HG03354 (cell line): ENCODE data around the gene GRM5.

Experiments used
- ATAC-seq: cut with Tn5 transposase; IDR thresholded peaks from one replicate; pipeline ENCODE4 v1.9.1; 2021; ENCODE audit warnings: mild to moderate bottlenecking; ENCODE audit not compliant: unreplicated experiment, poor library complexity, severe bottlenecking

The GRM5 gene

DNA sequence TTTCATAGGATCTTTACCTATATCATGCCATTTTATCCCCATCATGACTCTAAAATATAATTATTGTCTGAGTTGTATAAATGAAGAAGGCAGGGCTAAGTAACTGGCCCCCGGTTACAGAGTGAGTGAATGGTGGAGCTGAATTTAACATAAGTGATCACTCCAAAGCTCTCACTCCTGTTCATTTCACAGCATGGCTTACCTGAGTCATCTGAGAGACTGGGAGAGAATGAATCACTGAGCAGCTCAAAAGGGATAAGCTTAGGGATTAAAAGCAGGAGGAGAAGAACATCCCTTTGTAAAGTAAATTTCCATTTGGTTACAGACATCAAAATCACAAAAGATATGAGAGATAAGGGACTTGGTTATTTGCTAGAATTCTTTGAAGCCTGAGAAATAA is 434.3 kb downstream of the GRM5 start:
- no peak for ATAC-seq

DNA sequence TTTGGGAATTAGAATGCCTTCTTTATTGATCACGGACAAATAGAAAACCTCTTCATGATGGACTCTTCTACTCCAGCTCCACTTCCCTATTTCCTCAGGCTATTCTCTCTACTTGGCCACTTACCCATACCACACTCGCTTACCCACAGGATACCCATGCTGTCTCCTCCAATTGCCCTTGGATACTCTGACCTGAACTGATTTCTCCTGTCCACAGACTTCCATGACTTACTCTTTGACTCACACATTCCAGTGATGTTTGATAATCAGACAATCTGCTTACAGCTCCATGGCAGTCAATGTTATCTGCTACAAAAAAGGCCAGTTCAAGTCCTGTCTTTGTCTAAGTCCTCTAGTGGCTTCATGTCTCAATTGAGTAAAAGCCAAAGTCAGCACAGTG is 436.3 kb downstream of the GRM5 start:
- no peak for ATAC-seq

DNA sequence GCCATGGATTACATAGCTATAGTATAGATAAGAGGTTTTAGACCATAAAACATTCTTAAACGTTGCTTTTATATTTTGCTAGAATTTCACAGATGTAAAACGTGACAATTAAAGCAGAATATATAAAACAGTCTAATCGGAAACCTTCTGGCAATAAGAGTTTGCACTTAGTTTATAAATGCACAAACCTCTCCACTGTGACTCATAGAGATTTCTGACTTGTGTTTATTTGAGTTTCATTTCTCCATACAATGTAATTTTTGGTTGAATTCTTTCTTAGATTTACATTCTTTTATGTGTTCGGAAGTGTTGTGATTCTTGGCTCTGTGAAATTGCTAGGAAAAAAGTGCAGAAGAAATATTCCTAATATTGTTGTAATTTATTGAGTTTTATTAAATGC is 439.6 kb downstream of the GRM5 start:
- no peak for ATAC-seq

DNA sequence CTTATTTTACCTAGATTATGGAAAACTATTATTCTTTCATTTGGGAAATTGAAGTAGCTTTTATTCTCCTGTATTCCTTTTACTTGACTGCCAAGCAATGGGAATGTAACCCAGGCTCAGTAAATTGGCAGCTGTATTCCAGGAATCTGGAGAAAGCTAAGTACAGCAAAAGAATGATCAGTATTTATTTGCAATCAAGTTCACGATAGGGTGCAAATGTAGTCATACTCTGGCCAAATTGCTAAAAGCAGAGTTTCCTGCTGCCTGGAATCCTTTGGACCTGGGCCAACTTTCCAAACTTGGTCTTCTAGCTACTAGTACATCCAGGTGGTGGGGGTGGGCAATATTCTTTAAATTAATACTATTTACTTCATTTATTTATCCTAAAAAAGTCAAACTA is 442.3 kb downstream of the GRM5 start:
- ATAC-seq: no peak

DNA sequence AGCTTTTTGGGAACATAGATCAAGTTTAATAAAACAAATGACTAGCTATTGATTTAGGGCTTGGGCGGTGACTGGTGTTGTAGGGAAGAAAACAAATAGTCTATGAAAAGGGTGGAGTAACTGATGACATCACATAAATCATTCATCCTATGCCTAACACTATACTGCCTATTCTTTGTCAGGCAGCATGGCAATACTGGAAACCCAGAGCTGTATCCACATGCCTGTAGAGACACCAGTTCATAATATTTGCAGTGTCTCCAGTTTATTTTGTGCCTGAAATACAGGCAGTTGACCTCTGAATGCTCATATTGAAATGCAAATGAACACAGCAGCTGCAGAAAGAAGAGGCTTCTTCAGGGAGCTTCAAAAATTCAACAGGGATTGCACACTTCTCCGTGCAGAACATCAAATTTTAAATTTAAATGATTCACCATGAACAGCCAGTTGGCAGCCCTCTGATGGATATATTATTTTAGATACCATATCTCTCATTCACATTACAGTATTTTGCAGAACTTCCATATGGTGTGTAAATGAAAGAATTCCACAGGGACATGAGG is 445.1 kb downstream of the GRM5 start:
- ATAC-seq: no peak

DNA sequence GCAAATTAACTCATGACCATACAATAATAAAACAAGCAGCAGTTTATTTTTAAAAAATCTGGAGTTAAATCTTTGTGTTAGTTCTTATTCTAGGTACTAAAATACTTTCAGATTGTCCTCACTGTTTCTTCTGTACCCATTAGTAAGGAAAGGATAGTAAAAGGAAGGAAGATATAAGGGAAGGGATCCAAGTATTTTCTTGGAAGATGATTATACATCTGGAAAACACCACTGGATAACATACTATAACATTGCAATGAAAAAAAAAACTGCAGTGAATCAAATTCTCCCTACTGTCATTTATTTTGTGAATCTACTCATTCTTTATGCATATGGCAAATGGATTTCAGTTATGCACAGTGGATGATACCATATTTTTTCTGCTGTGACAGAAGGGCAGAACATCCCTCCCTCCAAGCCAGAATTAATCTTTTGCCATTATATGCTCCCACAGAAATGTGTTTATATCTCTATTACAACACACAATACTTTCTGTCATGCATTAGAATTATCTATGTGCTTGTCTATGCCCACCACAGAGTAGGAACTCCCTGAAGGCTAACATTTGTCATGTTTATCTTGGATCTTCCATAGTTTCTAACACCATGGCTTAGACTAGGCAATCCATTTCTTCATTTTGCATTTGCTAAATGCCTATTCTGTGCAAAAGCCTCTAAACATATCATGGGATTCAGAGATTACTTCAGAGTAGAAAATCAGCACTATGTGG is 446.0 kb downstream of the GRM5 start:
- no peak for ATAC-seq

DNA sequence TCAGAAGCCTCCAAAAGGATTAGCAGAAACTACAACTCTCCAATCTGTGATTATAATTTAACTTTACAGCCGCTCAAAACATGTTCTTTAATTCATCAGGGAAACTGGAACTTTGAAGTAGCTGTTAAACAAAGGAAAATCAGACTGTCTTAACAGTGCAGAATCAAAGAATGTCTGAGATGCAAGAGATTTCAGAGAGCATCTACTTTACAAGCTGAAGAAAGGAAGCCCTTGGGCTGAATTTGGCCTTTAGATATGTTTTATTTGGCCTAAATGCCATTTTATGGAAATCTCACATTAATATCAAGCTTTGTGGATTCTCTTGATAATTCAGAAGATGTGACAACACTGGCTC is 446.7 kb downstream of the GRM5 start:
- ATAC-seq: no peak

DNA sequence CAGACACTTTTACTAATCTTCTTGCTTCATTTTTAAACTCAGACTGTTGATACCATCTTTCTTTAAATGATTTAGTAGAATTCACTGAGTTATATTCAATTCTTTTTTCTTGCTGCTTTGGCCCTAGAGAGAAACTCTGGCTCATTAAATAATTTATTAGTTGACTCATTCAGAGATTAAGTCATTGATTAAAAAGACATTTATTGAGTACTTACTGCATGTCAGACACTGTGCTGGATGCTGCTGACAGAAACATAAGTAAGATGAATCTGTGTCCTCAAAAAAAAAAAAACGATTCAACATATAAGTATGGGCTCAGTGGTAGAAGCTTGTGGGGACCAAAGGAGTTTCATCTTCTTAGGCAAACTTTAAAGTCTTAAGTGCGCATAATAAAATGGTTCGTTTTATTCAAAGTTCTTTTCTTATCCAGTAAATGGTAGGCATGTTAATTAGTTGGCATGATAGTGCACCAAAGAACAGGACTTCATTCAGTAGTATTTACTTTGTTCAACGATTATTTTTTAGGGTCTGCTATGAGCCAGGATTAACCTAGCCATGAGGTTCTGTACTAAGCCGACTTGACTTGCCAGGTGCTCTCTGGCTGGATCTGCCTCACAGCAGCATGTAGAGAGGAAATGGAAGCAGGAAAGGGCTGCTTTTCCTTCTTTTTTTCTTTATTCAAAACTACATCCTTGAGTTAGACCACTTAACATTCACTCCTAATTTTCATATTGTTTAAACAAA is 447.3 kb downstream of the GRM5 start:
- ATAC-seq: no peak

DNA sequence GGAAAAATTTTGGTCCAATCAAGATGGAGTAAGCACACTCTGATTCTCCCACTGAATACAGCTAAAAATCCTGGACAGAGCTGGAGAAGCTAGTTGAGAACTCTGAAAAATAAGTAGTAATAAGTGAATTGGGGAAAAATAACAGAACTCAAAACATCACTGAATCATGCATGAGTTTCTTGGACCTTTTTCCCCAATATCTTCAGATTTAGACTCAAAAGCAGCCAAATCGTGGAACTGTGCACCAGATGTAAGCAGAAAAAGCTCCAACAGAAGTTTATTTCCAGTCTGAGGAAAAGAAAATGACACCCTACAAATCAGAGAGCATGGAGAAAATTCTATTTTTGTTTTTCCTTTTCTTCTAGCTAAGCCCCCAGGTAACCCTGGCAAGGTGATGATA is 448.6 kb downstream of the GRM5 start:
- no peak for ATAC-seq

DNA sequence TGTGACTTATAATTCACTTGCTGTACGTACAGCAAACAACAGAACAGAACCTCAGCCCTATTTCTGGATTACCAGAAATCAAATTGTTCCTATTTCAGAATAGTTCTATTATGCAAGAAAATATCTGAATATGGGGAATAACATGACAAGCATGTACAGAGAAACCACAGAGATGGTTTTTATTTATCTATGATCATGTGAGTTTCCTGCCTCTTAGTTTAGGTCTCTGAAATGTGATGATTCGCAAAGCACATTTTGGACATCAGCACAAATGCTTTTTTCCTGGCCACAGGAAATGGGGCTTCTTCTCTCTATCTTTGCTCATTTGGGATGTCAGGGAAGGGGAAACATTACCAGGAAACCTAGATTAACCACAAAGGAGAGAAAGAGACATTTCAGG is 461.5 kb downstream of the GRM5 start:
- no peak for ATAC-seq

DNA sequence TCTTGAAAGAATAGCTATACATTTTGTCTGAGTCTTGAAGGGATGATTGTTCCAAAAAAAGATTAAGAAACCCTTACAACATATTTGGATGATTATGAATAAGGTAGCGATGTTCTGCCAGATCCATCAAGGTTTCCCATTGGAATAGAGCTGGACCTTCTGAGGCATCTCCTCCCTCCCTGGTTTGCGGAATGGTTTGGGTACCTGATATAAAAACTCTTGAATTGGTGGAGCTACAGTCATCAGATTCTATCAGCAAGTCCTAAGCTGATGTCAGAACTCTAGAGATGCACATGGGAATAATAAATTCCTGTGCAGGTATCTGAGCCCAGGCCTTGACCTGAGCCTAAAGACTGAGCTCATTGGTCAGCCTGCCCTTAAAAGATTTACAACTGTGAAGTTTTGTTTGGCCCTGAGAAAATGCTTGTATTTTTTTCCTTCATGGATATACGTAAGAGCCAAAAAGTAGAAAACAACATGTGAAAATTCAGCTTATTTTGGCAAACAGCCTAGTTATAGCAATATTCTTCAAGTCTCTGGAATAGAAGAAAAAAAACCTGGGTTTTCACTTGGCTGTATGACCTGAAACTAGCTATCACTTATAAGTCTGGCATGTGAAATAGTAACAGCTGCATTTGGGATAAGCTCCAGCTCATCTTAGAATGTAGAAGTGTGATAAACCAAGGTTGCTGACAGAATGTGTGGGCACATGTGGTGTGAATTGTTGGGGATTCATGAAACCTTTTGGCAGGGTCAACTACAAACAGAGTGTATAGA is 462.5 kb downstream of the GRM5 start:
- ATAC-seq: no peak

DNA sequence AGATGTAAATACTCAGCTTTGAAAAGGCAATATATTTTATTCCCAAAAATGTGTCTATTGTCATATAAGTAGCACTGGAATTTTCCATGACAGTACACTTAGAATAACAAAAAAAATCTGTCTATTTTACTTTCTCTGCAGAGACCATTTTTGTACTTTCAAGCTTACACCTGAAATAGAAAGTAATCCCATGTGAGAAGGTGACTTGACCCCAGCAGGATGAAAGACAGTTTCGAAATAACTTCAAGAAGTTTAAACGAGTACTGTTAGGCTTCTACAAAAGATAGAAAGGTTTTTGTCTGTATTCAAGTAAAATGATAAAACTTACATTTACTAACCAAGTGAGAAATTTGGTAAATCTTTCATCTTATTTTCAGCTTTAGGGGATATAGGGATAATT is 468.4 kb downstream of the GRM5 start:
- ATAC-seq: no peak

DNA sequence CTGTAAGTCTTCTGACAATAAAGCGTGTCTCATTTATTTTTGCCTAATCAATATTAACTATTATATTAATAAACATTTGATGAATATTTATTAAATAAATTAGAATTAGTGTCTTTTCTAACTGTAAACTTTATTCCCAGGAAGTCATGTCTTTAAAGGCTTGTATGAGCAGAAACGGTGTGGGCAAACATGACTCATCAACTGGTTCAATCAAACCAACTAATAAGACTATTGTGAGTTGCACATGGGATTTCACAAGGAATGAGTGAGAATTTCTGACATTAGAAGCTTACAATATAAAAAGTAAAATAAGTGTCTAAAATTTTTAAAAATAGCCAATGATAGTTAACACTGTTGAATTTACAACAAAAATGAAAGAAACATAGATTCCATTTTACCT is 469.0 kb downstream of the GRM5 start:
- ATAC-seq: no peak

DNA sequence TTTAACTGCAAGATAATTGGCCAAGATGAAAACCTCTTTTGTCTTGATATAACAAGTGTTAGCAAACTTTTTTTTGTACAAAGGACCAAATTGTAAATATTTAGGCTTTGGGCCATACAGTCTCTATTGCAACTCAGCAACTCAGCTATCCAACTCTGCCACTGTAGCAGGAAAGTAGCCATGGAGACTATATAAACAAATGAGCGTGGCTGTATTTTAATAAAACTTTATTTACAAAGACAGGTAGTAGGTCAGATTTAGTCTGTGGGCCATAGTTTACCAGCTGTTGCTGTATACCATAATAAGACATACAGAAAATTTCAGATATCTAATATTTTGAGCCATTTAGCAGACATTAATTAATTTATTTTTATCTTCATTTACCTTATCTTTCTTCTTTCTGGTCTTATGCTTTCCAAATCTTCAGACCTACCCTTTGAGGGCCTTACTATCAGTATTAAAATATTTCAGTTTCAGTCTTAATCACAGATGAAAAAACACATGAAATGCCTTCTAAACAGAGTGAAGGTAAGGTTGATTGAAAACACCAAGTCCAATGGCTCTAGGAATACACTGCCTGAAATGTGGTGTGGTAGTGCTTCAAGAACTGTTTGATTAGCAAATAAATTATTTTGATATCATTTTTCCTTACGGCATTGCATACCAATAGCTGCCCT is 471.4 kb downstream of the GRM5 start:
- no peak for ATAC-seq

DNA sequence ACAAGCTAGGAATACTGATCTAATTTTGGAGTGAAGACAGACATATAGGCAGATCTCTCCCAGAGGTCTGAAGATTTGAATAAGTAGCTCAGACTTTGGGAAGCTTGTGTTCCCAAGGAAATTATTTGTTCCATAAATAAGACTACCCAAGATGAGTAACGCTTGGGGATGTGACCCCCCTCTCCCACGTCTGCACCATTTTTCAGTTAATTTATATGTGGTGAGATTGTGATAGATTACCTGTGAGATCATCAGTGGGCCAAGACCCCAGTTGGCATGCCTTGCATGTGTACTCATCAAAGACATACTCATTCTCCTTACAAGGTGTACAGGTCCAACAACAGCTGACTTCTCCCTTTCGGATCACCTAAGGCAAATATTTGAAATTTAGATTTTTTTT is 475.4 kb downstream of the GRM5 start:
- no peak for ATAC-seq

DNA sequence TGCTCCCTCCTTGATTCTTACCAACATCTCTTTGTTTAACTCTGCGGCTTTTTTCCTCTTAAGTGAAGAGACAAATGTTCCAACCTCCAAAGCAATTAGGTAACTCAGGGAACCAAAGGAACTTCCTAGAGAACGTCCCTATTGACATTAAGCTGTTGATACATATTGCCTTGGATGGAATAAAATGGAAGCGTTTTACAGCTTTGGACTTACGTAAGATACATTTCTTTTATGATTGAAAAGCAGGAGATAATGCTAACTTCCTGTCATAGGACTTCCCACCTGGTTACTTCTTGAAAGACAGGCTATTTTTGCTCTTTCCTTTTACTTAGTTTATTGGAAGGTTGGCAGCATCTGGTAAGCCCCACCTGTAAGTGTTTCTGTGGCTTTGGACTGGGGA is 482.5 kb downstream of the GRM5 start:
- no peak for ATAC-seq

DNA sequence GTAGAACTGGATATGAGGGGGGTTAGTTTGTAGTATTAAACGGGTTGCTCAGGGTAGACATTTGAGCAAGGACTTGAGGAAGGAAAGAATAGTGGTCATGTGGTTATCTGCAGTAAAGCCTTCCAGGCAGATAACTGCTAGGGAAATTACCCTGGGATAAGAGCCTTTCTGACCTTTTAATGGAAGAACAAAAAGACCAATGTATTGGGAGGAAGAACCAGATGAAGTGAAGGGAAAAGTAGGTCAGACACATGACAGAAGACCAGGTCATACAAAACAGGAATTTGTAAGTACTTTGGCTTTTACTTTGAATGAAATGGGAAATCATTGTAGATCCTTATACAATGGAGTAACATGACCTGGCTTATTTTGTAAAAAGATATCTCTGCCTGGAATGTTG is 486.3 kb downstream of the GRM5 start:
- no peak for ATAC-seq

DNA sequence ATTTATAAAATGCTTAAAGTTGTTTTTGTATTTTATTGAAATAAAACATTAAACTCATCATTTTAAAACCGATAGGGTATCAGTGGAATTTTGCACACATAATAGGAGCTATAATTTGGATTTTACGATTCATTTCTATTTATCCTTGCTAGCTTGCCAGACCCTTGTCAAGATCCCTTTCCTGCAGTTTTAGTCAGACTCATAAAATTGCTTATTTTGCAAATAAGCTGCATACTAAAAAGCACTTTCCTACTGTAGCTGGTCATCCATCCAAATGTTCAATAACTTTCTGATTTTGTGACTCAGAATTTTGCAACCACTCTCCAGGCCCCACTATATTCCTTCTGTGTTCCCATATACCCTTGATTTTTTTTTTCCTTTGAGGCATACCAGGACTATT is 489.0 kb downstream of the GRM5 start:
- no peak for ATAC-seq

DNA sequence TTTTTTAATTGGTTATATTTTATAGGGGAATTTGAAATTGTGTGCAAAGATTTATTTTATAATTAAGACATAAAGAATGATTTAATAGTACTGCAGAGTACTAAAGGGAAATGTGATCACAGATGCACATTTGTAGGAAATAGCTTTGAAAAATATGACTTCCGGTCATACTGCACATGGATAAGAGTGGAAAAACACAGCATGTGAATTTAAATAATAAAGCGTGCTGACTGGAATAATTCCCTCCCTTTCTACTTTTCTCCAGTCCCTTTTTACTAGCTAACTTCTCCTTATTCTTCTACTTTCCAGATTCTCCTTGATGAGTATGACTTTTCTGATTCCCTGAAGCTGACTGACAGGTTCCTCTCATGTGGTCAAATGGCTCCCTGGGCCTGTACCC is 489.9 kb downstream of the GRM5 start:
- ATAC-seq: no peak

DNA sequence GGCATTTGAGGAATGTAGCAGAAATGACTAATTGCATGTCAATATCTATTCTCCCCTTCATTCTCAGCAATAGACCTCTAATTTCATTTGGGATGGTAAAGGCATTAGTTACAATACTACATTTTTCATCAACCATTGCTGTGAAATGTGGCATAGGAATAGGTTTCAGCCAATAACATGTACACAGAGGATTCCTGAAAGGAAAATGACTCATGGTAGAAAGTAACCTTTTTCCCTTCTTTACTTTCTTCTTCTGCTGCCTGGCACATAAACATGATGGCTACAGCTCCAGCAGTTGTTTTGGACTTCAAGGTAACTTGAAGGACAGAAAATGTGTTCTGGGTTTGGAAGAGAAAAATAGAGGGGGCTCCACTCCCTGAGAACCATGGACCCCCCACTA is 496.4 kb downstream of the GRM5 start:
- ATAC-seq: no peak
